Measurements from ENCODE around the gene ZGLP1. TPM values are rescaled to one million over a fixed set of nuclear protein-coding genes. Genes with fewer than 3 reads are reported as not detected.

Gene ZGLP1
- total RNA-seq, 4 donors from 2014 or later, result 0.75 to 8.8 (median 2.2) TPM

DNA sequence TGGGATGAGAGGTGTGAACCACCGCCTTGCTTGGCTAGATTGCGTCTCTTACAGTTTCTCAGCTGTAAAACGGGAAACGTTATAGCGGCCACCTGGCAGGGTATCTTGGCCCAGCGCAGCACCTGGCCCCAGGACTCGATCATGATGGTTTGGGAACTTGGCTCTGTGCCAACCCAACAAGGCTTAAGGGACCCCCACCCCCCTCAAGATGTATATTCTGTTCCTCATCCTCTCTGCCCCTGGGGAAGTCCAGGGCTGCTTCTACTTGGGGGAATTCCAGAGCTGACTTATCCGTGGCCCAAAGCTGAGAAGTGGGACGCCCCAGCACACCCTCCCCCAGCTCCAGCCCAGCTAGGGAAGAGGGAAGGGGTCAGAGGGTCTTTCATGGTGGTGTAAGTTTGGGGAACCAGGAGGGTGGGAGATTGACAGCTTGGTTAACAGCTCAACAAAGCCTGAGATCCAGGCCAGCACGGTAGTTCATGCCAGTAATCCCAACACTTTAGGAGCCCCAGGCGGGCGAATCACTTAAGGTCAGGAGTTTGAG is 38.0 kb downstream of the ZGLP1 start:
- peak overlapping the region in 1 of 3 donors; percentile 32 for H3K4me3 ChIP-seq (replicated peaks in 1 of 3)
- DNase-seq, result no peak
- no peaks in the 10 kb centered on the region for H3K27me3 ChIP-seq
- TF ChIP-seq CTCF (IDR thresholded peaks at IDR 0.05) (no peak), POLR2A (IDR thresholded peaks at IDR 0.05) (no peak)
- peaks cover 14 to 32% of the 10 kb centered on the region in 2 donors for H3K4me1 ChIP-seq
- no peaks in the 10 kb centered on the region for H3K36me3 ChIP-seq
- peak overlapping the region; percentile 3 to 88 (median 79) for H3K27ac ChIP-seq
- intact Hi-C loops (cut with DNase I), result no loop called here
- 34 to 52% methylated on average over 10 to 12 of the region's 12 CpGs for WGBS, 2 donors
- no peaks in the 10 kb centered on the region for H3K9me3 ChIP-seq

- DNase-seq, result peak; percentile 65 to 70
- Histone ChIP-seq H3K36me3 (no peaks in the 10 kb centered on the region), H3K4me3 (replicated peaks in 1 of 3) (peak within 1 kb of the TSS in 2 of 3 donors; percentile 9 to 32), H3K9me3 (no peaks in the 10 kb centered on the region), H3K27ac (peak within 1 kb of the TSS; percentile 65 to 88 (median 79)), H3K27me3 (no peaks in the 10 kb centered on the region), H3K4me1 (peaks cover 14 to 32% of the 10 kb centered on the region in 2 donors)
- intact Hi-C loops (cut with DNase I), result no loop called here
- TF ChIP-seq CTCF (IDR thresholded peaks at IDR 0.05), result peak in 1 of 6 experiments; percentile 1
- peak; percentile 46 to 50 for TF ChIP-seq POLR2A (IDR thresholded peaks at IDR 0.05)
- 4 to 5% methylated on average over 33 to 38 of the region's 51 CpGs for WGBS, 2 donors
These were observed 38.8 kb downstream of the ZGLP1 start, which contains the start of gene ICAM1 for GRCh38 chr19:10270616-10271394. TSS of gene ICAM1 (plus strand) at chr19:10271120. CDS start at chr19:10271160, 40 bp downstream.

DNA sequence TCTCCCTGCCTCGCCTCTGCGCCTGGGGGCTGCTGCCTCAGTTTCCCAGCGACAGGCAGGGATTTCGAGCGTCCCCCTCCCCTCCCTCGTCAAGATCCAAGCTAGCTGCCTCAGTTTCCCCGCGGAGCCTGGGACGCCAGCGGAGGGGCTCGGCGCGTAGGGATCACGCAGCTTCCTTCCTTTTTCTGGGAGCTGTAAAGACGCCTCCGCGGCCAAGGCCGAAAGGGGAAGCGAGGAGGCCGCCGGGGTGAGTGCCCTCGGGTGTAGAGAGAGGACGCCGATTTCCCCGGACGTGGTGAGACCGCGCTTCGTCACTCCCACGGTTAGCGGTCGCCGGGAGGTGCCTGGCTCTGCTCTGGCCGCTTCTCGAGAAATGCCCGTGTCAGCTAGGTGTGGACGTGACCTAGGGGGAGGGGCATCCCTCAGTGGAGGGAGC is 39.4 kb downstream of the ZGLP1 start:
- Histone ChIP-seq H3K27me3 (no peaks in the 10 kb centered on the region), H3K4me1 (peaks cover 14 to 31% of the 10 kb centered on the region in 2 donors), H3K36me3 (no peaks in the 10 kb centered on the region), H3K9me3 (no peaks in the 10 kb centered on the region), H3K4me3 (replicated peaks in 1 of 3) (peak overlapping the region in 1 of 3 donors; percentile 32), H3K27ac (peak overlapping the region; percentile 65 to 88 (median 79))
- intact Hi-C loops (cut with DNase I), result no loop called here
- peak in 1 of 2 donors; percentile 1 for TF ChIP-seq POLR2A (IDR thresholded peaks at IDR 0.05)
- no peak for TF ChIP-seq CTCF (IDR thresholded peaks at IDR 0.05)
- 7 to 11% methylated on average over 13 to 21 of the region's 37 CpGs for WGBS, 2 donors
- peak; percentile 43 to 51 for DNase-seq

DNA sequence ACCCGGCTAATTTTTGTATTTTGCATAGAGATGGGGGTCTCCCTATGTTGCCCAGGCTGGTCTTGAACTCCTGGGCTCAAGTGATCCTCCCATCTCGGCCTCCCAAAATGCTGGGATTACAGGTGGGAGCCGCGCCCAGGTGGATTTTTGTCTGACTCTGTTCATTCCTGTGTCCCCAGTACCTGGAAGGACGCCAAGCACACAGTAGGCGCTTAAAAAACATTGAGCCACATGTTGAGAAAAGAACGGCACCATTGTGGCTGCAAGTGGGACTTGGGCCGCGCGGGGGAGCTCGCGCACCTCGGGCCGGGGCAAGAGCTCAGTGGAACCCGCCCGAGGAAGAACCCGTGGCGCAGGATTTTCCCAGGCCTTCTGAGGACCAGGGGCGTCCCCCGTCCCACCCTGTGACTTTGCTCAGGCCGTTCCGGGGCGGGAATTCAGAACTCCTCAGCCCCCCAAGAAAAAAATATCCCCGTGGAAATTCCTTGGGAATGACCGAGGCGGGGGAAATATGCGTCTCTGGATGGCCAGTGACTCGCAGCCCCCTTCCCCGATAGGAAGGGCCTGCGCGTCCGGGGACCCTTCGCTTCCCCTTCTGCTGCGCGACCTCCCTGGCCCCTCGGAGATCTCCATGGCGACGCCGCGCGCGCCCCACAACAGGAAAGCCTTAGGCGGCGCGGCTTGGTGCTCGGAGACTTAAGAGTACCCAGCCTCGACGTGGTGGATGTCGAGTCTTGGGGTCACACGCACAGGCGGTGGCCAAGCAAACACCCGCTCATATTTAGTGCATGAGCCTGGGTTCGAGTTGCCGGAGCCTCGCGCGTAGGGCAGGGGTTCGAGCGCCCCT is 40.1 kb downstream of the ZGLP1 start:
- H3K9me3 ChIP-seq, result no peaks in the 10 kb centered on the region
- H3K4me3 ChIP-seq (replicated peaks in 1 of 3), result peak overlapping the region in 1 of 3 donors; percentile 32
- intact Hi-C loops (cut with DNase I), result loop anchor here (2.0 kb wide), 1 partner anchor 119 kb away; no protein-coding TSS in a partner anchor
- H3K27ac ChIP-seq, result peak overlapping the region; percentile 65 to 88 (median 79)
- 5 to 7% methylated on average over 32 to 34 of the region's 59 CpGs for whole genome bisulfite sequencing, 2 donors
- TF ChIP-seq CTCF (IDR thresholded peaks at IDR 0.05), result peak; percentile 70 to 96 (median 90)
- no peak for TF ChIP-seq POLR2A (IDR thresholded peaks at IDR 0.05)
- DNase-seq, result peak; percentile 77 to 81
- no peaks in the 10 kb centered on the region for H3K27me3 ChIP-seq
- no peaks in the 10 kb centered on the region for H3K36me3 ChIP-seq
- peaks cover 10 to 24% of the 10 kb centered on the region in 2 donors for H3K4me1 ChIP-seq
